ENCODE data around the gene MUC2. TPM values are rescaled to one million over a fixed set of nuclear protein-coding genes. Genes with fewer than 3 reads are reported as not detected.

MUC2 gene
- total RNA-seq, 1 donor from 2014 or later = not detected

- H3K9me3 ChIP-seq = no peaks in the 10 kb centered on the region
- no peaks in the 10 kb centered on the region for H3K36me3 ChIP-seq
- no peaks in the 10 kb centered on the region for H3K4me1 ChIP-seq
- no peak overlapping the region for H3K4me3 ChIP-seq
- no peak overlapping the region for H3K27ac ChIP-seq
- intact Hi-C loops (cut with DNase I) = no loop called here
- no peak for DNase-seq (ENCODE audit: extremely low spot score in 2 of 2)
- H3K27me3 ChIP-seq = no peaks in the 10 kb centered on the region
- no peak for TF ChIP-seq POLR2AphosphoS5 (IDR thresholded peaks at IDR 0.05; ENCODE audit: insufficient read depth in 1 of 2, low read depth in 1 of 2)
- no peak for TF ChIP-seq CTCF (IDR thresholded peaks at IDR 0.05)
- TF ChIP-seq POLR2A (IDR thresholded peaks at IDR 0.05) = no peak
Observed at GRCh38 chr11:1120532-1121330, 46.1 kb downstream of the MUC2 start.

- no peak for DNase-seq (ENCODE audit: extremely low spot score in 2 of 2)
- no peaks in the 10 kb centered on the region for H3K36me3 ChIP-seq
- no peaks in the 10 kb centered on the region for H3K27me3 ChIP-seq
- H3K4me3 ChIP-seq = no peak overlapping the region
- TF ChIP-seq POLR2AphosphoS5 (IDR thresholded peaks at IDR 0.05; ENCODE audit: insufficient read depth in 1 of 2, low read depth in 1 of 2) (no peak), POLR2A (IDR thresholded peaks at IDR 0.05) (no peak), CTCF (IDR thresholded peaks at IDR 0.05) (no peak)
- H3K4me1 ChIP-seq = no peaks in the 10 kb centered on the region
- intact Hi-C loops (cut with DNase I) = no loop called here
- H3K9me3 ChIP-seq = no peaks in the 10 kb centered on the region
- no peak overlapping the region for H3K27ac ChIP-seq
Observed at GRCh38 chr11:1121331-1121812, 46.7 kb downstream of the MUC2 start.

- no peaks in the 10 kb centered on the region for H3K4me1 ChIP-seq
- no peaks in the 10 kb centered on the region for H3K27me3 ChIP-seq
- no peak overlapping the region for H3K27ac ChIP-seq
- TF ChIP-seq POLR2A (IDR thresholded peaks at IDR 0.05) (no peak), CTCF (IDR thresholded peaks at IDR 0.05) (no peak), POLR2AphosphoS5 (IDR thresholded peaks at IDR 0.05; ENCODE audit: insufficient read depth in 1 of 2, low read depth in 1 of 2) (no peak)
- no peaks in the 10 kb centered on the region for H3K36me3 ChIP-seq
- no peaks in the 10 kb centered on the region for H3K9me3 ChIP-seq
- intact Hi-C loops (cut with DNase I) = no loop called here
- DNase-seq (ENCODE audit: extremely low spot score in 2 of 2) = no peak
- no peak overlapping the region for H3K4me3 ChIP-seq
Observed at GRCh38 chr11:1121813-1122663, 47.4 kb downstream of the MUC2 start.

GRCh38 chr11:1122664-1123002, 48.0 kb downstream of the MUC2 start:
- intact Hi-C loops (cut with DNase I) = no loop called here
- no peak overlapping the region for H3K27ac ChIP-seq
- no peaks in the 10 kb centered on the region for H3K36me3 ChIP-seq
- H3K4me3 ChIP-seq = no peak overlapping the region
- no peak for DNase-seq (ENCODE audit: extremely low spot score in 2 of 2)
- no peaks in the 10 kb centered on the region for H3K27me3 ChIP-seq
- H3K9me3 ChIP-seq = no peaks in the 10 kb centered on the region
- TF ChIP-seq CTCF (IDR thresholded peaks at IDR 0.05) (no peak), POLR2AphosphoS5 (IDR thresholded peaks at IDR 0.05; ENCODE audit: insufficient read depth in 1 of 2, low read depth in 1 of 2) (no peak), POLR2A (IDR thresholded peaks at IDR 0.05) (no peak)
- H3K4me1 ChIP-seq = no peaks in the 10 kb centered on the region

All from vagina (tissue), 2 donors.